ENCODE data around the gene GLIS1.

Gene GLIS1

GRCh38 chr1:53589043-53589887 is 149.7 kb downstream of the GLIS1 start:
- no peak for DNase-seq

- DNase-seq: no peak
Measured at GRCh38 chr1:53588053-53588779, 150.7 kb downstream of the GLIS1 start.

GRCh38 chr1:53587252-53587988 is 151.5 kb downstream of the GLIS1 start:
- no peak for DNase-seq

- no peak for DNase-seq
Measured at GRCh38 chr1:53586765-53587164, 152.2 kb downstream of the GLIS1 start.

GRCh38 chr1:53585565-53585964 is 153.4 kb downstream of the GLIS1 start:
- no peak for DNase-seq

GRCh38 chr1:53585129-53585528 is 153.8 kb downstream of the GLIS1 start:
- no peak for DNase-seq

- no peak for DNase-seq
Measured at GRCh38 chr1:53584777-53585107, 154.2 kb downstream of the GLIS1 start.

GRCh38 chr1:53583868-53584776 is 154.8 kb downstream of the GLIS1 start:
- no peak for DNase-seq

- no peak for DNase-seq
Measured at GRCh38 chr1:53583021-53583867, 155.7 kb downstream of the GLIS1 start.

GRCh38 chr1:53582211-53583020 is 156.5 kb downstream of the GLIS1 start:
- no peak for DNase-seq

GRCh38 chr1:53581476-53581875 is 157.5 kb downstream of the GLIS1 start:
- DNase-seq: no peak

- DNase-seq: no peak
Measured at GRCh38 chr1:53580739-53581475, 158.1 kb downstream of the GLIS1 start.

GRCh38 chr1:53580009-53580400 is 159.0 kb downstream of the GLIS1 start:
- DNase-seq: no peak

GRCh38 chr1:53579221-53580008 is 159.5 kb downstream of the GLIS1 start:
- DNase-seq: no peak

- no peak for DNase-seq
Measured at GRCh38 chr1:53578358-53578757, 160.6 kb downstream of the GLIS1 start.

GRCh38 chr1:53577761-53578100 is 161.2 kb downstream of the GLIS1 start:
- DNase-seq: no peak

GRCh38 chr1:53576866-53577760 is 161.9 kb downstream of the GLIS1 start:
- no peak for DNase-seq

GRCh38 chr1:53576381-53576801 is 162.6 kb downstream of the GLIS1 start:
- DNase-seq: no peak

All from activated T-cell treated with anti-CD3 and anti-CD28 coated beads for 4 hours (primary cell).